Head of caudate nucleus (tissue), 42 donors: Measurements from ENCODE around the gene RNF130.
"Not testable (repeated sequence)": the region's sequence is repeated elsewhere in the genome, so short reads cannot be mapped to it uniquely, and the experiment has no call there.

Experiments
- DNase-seq, 42 donors: peaks; one replicate each; pipeline versions ENCODE4 v3.0.0 to v3.0.0-alpha.2; 2020 to 2021; ENCODE audit warnings: mixed read lengths in 7 of 42
- intact Hi-C: fragments of 100-400 bp; cut with DNase I; formaldehyde crosslinking; loops from one replicate; pipeline ENCODE4 v1.15.0; 2022

The RNF130 gene

DNA sequence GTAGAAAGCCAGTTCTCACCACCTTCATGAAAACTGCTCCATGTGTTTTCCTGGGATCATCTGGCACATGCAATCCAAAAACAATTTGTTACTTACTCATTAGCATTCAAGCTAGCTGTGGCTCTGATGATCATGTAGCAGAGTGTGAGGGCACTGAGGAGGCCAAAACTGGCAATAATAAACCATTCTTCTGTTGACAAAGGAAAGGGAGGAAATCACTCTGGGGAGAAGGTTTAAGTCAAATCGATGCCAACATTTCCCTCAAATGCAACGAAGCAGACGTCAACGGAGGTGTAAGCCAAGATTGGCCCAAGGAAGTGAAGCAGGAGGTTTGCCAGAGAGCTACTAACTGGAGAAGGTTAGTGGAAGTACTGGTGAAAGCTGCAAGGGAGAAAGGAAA, 108.2 kb downstream of the RNF130 start:
- DNase-seq = peak in 1 of 42 donors; percentile 24
- intact Hi-C loops = no loop called here

DNA sequence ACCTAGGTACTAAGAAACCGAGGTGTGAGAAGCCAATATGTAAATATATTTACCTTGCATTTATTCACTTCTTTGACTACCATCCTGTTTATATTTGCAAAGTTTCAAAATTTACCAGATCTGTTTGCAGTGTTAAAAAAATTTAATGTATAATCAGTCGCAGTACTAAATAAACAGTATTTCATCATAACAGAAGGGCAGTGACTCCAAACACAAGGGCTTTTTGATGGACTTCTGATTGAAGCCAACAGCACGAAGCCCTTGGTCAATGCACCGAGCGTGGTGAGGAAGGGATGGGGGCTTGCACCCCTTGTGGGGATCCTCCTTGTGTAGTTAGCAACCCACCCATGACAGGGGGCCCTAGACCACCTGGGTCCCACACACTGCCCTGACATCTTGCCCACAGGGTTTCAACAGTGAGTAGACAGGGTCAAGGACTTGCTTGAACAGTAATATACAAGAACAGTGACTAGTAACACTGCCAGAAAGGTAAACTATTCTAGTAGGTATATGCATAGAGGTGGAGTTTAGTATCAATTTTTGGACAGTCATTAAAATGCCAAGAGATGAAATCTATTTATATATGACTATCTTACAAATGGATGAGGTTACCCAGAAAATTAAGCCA, 111.2 kb downstream of the RNF130 start:
- no peak for DNase-seq
- intact Hi-C loops = no loop called here

DNA sequence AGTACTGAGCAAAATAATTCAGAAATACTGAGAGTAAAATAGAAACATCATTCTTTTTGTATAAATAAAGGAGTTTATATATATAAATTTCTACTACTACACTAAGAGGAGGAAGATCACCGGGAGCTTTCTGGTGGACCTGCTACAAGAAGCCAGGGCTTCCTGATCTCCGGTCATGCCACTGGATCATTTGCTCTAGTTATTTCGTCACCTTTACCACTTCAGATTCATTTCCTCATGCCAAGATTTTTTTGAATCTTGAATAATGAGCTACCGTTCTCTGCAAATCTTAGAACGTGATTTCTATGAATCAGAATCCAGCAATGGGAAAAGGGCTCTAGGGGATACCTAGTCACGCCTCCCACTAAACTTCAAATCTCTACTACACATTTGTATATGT, 111.9 kb downstream of the RNF130 start:
- intact Hi-C loops = no loop called here
- DNase-seq = no peak

DNA sequence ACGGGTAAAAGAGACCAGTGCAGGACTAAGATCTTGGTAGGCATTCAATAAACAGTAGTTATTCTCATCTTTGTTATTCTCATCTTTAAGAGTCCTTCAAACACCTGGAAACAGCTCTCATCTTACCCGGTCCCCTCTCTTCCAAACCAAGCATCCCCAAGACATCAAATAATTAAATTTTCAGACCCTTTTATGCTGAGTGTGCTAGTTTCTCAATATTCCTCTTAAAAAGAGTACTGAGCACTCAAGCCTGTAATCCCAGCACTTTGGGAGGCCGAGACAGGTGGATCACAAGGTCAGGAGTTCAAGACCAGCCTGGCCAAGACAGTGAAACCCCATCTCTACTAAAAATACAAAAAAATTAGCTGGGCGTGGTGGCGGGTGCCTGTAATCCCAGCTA, 112.4 kb downstream of the RNF130 start:
- intact Hi-C loops, DNase-seq: not testable (repeated sequence)

DNA sequence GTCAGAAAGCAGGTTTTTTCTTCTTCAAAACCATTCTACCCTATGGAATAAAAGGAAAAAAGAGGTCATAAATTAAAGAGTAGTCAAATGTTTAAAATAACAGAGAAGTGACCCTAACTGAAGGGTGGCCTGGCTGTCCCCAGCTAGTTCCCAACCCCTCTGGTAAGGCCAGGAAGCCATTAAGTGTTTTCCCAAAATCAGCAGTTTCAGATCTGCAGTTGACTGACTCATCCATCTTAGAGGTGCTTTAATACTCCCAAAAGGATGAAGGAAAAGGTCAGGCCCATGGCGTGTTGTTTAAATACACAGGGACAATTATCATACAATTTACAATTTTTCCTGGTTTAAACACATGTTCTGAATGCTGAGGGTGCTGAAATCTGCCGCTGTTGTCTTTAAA, 115.9 kb downstream of the RNF130 start:
- DNase-seq = no peak
- intact Hi-C loops = no loop called here

DNA sequence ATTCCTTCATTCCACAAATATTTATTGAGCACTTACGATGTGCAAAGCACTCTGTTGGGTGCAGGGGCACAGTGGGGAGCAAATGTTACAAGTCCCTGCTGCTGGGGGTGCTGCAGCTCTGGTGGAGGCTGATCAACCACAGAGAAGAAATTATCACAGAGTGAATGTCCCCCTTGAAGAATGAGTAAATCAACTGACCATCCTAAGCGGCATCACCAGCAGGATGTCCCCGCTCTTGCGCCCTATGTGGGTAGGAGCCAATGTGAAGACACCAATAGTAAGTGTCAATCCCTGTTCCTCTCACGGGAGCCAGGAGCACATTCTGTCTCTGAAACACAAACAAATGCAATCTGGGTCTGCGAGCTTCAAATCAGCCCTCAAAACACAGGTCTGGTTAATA, 116.5 kb downstream of the RNF130 start:
- no peak for DNase-seq
- intact Hi-C loops = no loop called here

DNA sequence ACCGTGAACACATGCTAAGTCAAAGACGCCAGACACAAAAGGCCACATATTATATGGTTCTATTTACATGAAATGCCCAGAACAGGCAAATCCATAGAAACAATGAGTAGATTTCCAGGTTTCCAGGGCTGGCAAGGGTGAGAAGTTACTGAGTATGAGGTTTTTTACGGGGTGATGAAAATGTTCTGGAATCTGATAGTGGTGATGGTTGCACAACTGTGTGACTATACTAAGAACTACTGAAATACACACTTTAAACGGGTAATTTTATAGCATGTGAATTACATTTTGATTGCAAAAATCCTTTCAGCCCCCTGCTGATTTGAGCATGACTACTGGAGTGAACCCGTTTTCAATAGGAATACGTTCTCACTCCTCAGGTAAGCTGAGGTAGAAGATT, 117.1 kb downstream of the RNF130 start:
- intact Hi-C loops = no loop called here
- no peak for DNase-seq

DNA sequence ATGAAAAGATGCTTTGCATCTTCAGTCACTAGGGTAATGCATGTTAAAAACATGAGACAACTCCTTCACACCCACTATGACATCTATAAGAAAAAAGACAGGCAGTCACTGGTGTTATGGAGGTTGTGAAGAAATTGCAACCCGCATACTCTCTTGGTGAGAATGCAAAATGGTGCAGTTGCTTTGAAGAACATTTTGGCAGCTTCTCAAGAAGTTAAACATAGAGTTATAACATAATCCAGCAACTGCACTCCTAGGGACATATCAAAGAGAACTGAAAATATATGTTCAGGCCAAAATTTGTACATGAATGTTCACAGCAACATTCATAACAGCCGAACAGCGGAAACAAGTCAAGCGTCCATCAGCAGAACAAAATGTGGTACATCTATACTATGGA, 117.6 kb downstream of the RNF130 start:
- intact Hi-C loops = no loop called here
- DNase-seq = no peak

DNA sequence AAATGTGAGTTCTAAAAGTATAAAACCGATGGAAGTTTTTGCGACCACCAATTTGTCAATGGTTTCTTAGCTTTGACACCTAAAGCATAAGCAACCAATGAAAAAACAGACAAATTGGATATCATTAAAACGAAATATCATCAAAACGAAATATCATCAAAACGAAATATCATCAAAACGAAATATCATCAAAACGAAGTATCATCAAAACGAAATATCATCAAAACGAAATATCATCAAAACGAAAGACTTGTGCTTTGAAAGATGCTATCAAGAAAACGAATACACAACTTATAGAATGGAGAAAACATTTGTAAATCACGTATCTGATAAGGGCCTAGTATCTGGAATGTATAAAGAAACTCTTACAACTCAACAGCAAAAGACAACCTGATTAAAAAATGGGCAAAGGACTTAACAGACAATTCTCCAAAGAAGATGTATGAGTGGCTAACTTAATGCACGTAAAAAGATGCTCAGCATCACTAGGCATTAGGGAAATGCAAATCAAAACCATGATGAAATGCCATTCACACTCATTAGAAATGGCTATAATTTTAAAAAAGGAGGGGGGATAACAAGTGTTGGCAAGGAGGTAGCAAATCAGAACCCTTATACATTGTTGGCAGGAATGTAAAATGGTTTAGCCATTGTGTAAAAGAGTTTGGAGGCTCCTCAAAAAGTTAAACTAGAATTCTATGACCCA, 134.4 kb downstream of the RNF130 start:
- intact Hi-C loops = no loop called here
- DNase-seq = no peak

DNA sequence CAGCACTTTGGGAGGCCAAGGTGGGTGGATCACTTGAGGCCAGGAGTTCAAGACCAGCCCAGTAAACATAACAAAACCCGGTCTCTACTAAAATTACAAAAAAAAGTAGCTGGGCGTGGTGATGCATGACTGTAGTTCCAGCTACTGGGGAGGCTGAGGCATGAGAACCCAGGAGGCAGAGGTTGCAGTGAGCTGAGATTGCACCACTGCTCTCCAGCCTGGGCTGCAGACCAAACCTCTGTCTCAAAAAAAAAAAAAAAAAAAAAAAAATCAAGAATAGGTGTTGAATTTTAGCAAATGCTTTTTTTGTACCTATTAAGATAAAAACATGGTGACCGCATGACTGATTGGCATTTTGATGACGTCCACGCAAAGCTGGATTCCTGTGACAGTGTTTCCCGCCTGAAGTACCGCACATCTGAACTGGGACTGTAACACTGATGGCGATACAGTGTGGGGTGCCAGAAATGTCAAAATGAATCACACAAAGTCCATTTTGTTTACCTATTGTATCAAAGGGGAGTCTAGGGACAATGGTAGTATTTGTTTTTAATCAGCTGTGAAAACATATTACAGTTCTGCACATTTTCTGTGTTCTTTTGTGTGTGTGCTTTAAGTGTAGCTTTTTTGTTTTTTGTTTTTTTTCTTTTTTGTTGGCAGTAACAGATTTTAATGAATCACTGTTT, 140.6 kb downstream of the RNF130 start:
- DNase-seq = peak in 1 of 42 donors; percentile 44

DNA sequence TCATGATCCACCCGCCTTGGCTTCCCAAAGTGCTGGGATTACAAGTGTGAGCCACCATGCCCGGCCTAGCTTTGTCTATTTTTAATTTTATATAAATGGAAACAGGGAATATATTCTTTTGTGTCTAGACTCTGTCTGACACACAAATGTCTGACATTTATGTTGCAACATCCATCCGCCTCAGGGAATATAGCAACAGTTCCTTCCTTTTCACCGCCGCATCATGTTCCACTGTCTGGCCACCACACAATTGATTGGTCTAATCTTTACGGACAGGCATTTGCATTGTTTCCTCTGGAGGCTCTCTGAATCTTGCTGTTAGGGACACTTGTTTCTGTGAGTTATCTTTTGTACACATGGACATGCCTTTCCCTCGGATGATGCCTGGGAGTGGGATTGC, 143.7 kb downstream of the RNF130 start:
- intact Hi-C loops = no loop called here
- peak in 3 of 42 donors; percentile 2 to 9 (median 8) for DNase-seq

More for the DNA sequence above, 140.6 kb downstream of the RNF130 start:
- intact Hi-C loops = no loop called here

DNA sequence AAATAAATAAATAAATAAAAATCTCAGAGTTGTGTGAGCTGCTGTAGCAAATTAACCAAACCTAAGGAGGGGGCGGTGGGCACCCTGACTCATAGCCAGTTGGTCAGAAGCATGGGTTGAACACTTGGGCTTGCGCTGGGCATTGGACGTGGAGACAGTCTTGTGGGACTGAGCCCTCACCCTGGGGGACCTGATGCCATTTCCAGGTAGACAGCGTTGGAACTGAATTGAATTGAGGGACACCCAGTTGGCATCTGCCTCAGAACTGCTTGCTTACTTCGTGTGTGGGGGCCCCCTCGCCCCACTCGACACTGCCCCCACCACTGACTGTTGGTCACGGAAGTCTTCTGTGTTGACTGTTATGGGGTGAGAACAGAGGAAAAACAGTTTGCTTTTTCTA, 144.9 kb downstream of the RNF130 start:
- intact Hi-C loops = no loop called here
- peak in 2 of 42 donors; percentile 7 to 19 for DNase-seq

DNA sequence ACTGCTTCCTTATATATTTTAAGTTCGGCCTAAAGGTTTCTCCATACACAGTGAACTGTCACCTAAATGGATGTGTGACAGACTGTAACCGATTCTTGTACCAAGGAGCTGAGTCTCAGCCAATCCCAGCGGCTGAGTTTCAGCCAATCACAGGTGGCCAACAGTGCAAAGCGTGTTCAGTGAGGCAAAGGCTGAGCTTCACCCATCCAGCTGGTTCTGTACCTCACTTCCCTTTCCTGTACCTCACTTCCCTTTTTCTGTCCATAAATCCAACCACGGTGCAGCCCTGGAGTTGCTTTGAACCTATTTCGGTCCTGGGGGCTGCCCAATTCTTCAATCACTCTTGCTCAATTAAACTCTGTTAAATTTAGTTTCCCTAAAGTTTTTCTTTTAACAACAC, 148.1 kb downstream of the RNF130 start:
- DNase-seq = peak in 7 of 42 donors; percentile 16 to 44 (median 28)
- intact Hi-C loops = no loop called here

DNA sequence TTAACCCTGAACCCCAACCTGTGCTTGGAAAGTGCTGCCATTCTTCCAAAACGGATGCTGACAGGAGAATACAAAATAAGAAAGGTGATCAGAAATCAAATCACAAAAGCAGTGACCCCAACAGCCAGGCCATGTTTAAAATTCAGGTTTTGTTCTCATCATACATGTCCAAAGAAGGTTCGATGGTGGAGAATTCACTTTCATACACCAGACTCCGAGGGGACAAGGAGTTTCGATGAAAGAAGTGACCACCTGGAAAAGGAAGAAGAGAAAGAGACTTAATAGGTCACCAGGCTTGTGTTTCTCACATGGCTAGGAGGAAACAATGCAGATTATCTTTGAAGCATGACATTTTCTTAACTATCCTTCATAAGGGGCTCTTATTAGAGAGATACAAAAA, 151.4 kb downstream of the RNF130 start:
- intact Hi-C loops = no loop called here
- DNase-seq = no peak

DNA sequence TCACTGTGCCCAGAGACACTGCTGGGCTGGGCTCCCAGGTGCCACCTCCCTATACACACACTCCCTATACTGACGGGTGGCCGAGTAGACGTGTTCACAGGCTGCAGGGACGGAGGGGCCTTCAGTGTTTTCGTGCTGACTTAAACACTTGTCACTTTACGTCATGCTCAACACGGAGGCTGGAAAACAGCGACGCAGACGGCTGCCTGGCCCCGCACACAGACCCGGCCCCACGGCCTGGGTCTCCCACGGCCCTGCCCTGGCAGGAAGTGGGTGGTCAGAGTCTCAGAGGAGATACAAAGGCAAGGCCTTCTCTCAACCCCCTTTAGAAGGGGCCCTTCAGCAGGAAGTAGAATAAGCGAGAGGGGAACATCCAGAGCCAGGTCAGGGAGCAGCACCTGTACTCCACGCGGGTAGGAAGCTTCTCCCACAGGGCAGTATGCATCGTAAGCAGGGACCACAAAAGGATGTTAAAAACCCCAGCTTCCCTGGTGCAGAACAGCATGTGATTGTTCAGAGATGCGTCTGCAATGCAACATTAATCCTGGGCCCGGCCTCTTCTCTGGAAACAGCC, 152.0 kb downstream of the RNF130 start:
- DNase-seq = peak in 6 of 42 donors; percentile 3 to 34 (median 10)
- intact Hi-C loops = no loop called here

DNA sequence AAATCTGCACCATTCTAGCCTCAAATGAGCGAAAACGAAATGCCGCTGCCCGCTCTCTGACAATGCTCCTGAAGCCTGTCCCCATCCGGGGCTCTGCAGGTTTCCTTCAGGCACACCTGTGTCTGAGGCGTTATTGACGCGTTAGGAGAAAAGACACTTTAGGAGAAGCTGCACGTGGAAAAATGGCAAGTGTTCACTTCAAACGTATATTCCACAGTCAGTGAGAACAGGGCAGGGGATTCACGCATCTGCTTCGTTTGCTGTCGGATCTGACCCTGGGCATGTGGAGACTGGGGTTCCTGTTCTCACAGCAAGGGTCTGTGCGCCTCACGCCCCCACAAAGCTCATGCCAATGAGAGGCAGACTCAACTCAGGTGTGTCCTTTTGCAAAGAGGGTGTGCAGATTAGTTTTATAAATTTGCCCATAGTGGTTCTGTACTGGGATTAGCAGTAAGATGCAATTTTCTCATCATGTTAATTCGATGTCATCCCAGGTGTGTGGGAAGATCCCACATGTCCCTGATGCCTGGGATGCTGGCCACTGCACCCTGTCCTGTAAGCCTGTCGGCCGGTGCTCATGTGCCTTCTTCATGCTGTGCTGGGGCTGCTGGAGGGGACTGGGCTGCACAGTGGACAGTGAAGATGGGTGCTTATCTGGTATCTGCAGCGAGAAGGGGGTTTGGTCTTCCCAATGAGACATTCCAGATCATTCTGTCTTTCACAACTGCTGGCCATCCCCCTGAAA, 152.6 kb downstream of the RNF130 start:
- intact Hi-C loops = no loop called here
- DNase-seq = peak in 6 of 42 donors; percentile 6 to 34 (median 10)

DNA sequence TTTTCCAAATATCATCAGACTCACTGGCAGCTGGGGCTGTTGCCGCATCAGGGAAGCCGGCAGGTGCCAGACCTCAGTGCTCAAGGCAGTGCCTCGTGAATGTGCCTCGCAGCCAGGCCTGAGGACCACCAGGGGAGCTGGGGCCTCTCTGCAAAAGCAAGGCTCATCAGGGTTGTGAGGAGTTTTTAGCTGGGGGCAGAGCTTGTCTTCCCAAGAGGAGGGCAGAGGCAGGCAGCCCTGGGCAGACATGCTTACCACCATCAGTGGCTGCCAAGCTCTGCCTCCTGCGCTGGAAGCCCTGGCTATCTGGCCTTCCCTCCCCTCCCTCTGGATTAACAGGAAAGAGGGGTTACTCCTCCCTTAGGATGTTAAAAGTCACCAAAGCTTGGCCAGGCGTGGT, 155.0 kb downstream of the RNF130 start:
- intact Hi-C loops = no loop called here
- DNase-seq = peak in 4 of 42 donors; percentile 7 to 26 (median 19)

DNA sequence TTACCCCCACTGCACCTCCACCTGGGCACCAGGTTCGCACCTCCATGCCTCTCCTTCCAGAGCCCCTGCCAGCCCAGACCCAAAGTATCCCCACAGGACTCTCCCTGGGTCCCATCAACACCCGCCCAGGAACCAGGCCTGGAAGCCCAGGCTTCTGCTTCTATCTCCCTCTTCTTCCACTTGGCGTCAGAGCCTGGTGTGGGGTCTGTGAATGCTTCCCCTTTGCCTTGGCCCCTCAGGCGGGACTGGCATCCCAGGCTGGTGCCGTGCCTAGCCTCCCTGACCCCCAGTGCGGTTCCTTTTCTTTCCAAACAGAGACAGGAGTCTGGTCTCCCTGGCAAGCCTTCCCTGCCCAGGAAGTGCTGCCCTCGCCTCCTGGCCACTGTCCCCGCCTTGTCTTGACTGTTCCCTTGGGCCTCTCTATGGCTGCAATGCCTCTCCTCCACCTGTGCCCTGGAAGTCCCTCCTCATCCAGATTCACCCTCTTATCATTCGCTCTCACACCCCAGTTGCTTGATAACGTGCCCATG, 156.1 kb downstream of the RNF130 start:
- DNase-seq = peak in 2 of 42 donors; percentile 15 to 29
- intact Hi-C loops = no loop called here
